PC-9 (cell line): ENCODE results near the gene ADAMTS15.

ENCODE experiments used
- CTCF ChIP-seq: fragments of 200-600 bp; sonication (generic); conservative IDR thresholded peaks from 2 replicates; pipeline ENCODE4 v1.6.1; 2017; ENCODE audit warnings: mixed run types, antibody characterized with exemption, mild to moderate bottlenecking, moderate library complexity
- EZH2 ChIP-seq: fragments of 200-600 bp; sonication (generic); IDR thresholded peaks from 2 replicates; pipeline ENCODE4 v1.8.0; 2017; ENCODE audit warnings: antibody characterized with exemption, low read depth

GRCh38 chr11:130451231-130452019 is 3.0 kb downstream of the ADAMTS15 start:
- no peak for TF ChIP-seq CTCF
- TF ChIP-seq EZH2 = no peak
